Inferior parietal cortex (tissue), 1 donor: Measurements from ENCODE around the gene CHST6.
A peak's percentile ranks its signal among the peaks of the same experiment; 100 is the strongest.
"Not testable (repeated sequence)": the region's sequence is repeated elsewhere in the genome, so short reads cannot be mapped to it uniquely, and the experiment has no call there.

ENCODE experiments used
- DNase-seq: peaks from one replicate; pipeline ENCODE4 v3.0.0-alpha.2; 2016; ENCODE audit errors: extremely low spot score

The CHST6 gene

DNA sequence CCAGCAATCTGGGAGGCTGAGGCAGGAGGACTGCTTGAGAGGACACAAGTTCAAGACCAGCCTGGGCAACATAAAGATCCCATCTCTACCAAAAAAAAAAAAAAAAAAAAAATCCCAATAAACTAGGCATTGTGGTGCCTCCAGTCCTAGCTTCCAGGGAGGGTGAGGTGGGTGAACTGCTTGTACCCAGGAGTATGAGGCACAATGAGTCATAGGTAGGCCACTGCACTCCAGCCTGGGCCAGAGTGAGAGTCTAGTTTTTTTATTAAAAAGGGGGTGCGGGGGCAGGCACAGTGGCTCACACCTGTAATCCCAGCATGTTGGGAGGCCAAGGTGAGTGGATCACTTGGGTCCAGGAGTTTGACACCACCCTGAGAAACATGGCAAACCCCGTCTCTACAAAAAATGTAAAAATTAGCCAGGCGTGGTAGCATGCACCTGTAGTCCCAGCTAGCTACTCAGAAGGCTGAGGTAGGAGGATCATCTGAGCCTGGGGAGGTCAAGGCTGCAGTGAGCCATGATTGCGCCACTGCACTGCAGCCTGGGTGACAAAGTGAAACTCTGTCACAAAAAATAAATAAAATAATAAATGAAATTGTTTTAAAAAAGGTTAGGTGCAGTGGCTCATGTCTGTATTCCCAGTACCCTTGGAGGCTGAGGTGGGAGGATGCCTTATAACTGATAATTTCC is 7.8 kb upstream of the CHST6 start:
- no peak for DNase-seq

DNA sequence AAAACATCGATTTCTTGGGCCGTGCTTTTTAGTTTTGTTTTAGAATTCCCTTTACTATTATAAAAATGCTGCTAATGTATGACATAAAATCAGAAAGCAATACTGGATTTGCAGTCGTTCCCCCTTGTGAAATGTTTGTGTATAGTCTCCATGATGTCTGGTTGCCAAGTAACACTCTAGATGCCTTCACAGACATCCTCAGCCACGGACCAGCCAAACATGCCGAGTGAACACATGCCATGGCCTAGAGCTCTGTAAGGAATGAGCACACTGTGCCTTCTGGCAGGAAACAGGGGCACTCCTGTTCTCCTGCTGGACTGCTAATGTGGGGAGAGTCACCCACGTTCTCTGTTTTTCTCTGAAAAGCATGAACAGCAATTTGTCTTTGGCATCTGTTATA is 6.6 kb upstream of the CHST6 start:
- DNase-seq, result not testable (repeated sequence)

DNA sequence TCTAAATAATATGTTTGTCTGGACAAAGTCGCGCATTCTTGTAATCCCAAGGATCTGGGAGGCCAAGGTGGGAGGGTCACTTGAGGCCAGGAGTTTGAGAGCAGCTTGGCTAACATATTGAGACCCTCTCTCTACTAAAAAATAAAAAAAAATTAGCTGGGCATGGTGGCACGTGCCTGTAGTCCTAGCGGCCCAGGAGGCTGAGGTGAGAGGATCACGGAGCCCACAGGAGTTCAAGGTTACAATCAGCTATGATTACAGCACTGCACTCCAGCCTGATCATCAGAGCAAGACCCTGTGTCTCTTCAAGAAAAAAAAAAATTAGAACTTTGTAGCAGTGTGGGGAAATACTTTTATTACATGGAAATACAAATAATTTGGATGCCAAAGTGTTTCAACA is 6.1 kb upstream of the CHST6 start:
- no peak for DNase-seq

DNA sequence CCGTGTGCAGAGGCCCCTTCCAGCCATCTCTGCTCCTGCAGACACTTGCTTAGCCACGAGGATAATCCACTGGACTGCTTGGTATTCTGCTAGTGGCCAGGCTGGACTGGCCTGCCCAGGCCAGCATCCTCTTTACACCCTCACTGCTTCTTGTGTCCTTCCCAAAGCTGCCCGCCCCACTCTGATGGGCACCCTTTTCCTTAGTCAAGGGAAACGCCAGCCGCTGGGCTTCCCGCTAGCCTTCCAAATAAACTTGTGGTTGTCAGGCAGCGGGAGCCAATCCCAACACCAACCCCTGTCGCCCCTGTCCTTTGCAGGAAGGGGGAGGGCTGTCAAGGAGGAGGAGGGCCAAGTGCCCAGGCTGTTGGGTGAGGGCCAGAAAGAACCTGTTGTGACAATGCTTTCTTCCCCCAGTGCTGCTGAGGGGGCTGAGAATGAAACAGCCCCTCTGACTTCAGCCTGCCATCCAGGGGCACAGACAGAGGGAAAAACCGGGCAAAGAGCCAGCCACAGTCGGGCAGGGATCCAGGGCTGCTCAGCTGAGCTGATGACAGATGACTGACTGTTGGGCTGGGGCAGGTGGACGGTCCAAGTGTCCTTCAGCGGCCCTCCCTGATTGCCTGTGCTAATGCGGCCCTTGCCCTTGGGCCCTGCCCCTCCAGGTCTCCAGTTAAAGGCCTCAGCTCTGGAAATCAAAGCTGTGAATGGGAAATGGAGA is 3.5 kb upstream of the CHST6 start:
- peak; percentile 57 for DNase-seq

DNA sequence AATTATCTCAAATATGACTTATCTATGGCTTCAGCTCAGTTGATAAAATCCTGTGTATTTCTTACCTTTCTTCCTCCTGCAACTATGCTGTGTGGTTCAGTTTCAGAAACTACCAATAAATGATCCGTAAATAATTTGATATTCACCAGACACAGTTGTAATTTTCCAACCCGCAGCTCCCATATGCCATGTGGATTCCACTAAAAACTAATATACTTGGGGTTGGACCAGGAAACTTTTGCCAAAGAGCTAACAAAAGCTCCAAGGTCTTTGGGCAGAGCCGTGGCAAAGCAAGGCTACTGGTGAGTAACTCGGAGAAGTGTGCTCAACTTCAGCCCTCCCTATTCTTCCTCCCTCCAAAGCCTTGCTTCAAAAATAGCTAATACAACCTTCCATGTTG is 2.3 kb upstream of the CHST6 start:
- no peak for DNase-seq

DNA sequence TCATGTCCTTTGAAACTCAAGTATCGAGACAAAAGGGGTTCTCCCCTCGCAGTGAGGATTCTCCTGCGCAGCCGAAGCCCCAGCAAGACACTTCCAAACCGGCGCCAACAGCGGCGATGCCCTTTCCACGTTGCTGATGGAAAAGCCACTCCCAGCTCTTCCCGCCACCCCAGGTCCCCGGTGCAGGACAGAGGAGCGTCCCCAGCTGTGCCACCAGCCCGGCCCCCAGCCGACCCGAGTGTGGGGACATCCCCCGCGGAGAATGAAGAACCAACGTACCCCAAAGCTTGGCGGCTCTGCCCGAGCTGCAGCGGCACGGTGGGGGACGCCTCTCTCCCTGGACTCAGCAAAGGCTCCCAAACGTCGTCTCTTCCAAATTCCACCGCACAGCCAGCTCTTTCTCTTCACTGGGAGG is 573 bp downstream of the CHST6 start:
- DNase-seq, result no peak

DNA sequence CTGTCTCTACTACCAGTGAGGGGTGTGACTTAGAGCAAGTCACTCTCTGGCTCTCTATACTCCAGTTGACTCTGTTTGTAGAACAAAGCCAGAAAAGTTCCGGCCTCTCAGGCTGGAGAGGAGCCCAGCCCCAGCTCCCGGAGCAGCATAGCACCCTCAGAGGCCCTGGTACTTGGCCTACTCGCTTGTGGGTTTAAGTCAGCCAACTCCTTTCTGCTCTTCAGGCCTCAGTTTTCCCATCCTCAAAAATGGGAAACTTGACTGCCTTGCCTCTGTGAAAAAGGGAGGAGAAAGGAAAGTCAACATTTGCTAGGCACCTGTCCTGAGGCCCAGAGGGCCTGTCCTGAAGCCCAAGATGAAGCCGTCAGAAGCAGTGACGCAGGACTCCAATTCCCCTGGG is 1.1 kb downstream of the CHST6 start:
- no peak for DNase-seq

DNA sequence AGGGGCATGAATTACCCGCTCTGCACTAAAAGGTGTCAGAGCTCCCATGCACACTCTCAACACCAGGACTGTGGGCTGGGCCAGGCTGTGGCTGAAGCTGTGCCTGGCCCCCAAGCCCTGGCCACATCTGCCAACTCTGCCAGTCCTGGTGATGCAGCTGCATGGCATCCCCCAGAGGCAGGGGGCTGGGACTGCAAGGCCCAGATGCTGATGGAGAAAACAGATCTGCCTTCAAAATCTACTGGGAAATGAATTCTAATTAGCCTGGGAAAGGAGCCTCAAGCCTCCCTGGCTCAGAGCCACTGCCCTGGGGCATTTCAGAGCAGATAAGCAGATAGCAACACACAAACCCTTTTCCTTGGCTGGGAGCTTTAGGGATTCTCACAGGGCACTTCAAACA is 3.4 kb downstream of the CHST6 start:
- peak; percentile 55 for DNase-seq

DNA sequence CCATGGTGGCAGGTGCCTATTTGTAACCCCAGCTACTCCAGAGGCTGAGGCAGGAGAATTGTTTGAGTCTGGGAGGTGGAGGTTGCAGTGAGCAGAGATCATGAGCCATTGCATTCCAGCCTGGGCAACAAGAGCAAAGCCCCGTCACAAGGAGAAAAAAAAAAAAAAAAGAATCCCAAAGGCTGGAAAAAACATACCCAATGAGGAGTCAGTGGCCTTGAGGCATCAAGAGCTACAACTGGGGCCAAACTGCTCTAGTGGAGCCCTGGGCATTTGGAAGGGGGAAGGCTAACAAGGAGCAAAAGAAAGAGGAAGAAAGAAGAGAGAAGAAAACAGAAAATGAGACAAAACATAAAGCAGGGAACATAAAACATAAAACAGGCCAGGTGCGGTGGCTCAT is 6.9 kb downstream of the CHST6 start:
- DNase-seq, result no peak

DNA sequence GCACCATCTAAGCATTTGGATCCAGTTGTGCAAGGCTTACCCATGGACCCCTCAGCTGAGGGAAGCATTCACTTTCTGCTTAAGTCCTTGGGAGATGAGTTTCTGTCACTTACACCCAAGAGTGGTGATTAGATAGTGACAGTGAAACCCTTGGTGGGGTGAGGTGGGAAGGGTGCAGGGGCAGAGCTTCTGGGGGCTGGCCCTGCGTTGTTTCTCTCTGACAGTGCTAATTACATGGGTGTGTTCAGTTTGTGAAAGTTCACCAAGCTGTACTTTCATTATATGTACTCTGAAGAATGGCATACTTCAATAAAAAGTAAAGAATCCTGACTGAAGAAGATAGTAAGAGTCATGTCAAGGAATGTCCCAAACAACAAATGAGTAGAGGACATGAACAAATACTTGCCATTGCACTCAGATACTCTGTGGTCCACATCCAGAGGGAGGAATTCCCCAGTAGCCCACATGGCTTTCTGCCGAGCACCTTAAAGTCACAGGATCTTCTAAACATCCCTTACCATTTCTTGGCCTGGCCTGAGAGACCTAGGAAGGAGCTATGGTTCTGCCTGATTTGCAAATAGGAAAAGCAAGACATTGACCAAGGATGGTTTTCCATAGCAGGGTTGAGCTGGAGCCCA is 8.4 kb downstream of the CHST6 start:
- no peak for DNase-seq

DNA sequence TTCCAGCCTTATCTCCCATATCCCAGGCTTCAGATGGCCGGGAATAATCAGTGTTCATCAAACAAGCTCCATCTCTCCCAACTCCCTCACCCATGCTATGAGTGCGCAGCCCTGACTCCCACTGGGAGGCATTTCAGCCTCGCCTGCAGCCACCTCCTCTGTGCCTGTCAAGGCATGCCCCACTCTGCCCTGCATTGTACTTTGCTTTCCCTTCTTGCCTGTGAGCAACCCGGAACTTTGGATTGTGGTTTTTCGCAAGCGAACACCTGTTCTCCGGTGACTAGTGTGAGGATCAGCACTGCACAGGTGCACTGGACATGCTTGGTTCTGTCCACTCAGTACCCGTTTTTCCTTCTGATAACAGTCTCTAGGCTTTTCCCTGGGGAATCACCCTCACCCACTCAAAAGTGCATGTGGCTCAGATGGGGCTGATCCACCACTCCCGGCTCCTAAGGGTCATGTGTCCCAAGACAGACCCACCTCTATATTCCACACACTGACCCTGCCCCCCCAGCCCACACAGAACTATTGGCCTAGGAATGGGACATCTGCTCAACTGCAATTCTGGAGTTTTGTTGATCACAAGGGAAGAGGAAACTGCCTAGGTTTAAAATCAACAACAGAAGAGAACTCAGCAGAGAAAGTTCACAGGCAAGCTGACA is 9.1 kb downstream of the CHST6 start:
- no peak for DNase-seq

DNA sequence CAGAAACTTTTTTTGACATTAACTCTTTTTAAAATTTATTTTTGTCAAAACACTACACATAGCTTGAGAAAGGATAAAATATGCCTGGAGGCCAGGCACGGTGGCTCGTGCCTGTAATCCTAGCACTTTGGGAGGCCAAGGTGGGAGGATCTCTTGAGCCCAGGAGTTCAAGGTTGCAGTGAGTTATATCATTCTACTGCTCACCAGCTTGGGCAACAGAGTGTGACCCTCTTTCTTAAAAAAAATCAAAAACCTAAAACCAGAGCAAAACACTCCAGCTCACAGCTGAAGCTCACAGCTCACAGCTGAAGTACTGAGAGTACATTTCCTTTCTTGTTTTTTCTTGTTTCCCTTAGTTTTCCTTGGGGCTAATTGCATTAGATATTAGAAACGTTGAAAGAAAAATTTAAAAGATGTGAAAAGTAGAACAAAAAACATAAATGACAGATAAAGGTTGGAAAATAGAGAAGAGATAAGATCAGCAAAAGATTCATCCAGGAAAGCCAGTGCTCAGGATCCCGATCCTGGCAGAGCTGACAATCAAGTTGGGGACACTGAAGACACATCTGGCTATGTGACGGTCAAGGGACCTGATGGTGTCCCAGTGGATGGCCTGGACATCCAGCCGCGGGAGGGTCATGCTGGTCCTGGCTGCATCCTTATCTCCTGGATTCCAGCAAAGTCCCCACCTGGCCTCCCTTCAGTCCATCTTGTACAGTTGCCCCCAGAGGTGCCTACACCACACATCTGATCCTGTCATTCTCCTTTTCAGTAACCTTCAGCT is 9.8 kb downstream of the CHST6 start:
- no peak for DNase-seq

DNA sequence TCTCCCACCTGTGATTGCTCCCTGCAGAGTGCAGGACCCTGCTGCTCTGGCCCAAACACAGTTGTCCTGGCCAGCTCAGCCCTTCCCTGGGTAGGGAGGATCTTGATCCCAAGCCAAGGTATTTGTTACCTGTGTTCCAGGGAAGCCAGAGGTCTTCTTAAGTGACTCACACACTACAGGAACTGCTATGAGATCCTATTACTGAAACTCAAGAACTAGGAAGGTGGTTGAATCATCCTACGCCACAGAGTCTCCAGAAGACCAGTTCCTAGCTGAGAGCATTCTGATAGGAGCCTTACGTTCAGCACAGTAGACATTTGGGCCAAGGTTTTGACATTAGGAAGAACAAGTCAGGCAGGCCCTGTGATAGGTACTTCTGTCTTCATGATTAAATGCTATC is 12.0 kb downstream of the CHST6 start:
- DNase-seq, result no peak

DNA sequence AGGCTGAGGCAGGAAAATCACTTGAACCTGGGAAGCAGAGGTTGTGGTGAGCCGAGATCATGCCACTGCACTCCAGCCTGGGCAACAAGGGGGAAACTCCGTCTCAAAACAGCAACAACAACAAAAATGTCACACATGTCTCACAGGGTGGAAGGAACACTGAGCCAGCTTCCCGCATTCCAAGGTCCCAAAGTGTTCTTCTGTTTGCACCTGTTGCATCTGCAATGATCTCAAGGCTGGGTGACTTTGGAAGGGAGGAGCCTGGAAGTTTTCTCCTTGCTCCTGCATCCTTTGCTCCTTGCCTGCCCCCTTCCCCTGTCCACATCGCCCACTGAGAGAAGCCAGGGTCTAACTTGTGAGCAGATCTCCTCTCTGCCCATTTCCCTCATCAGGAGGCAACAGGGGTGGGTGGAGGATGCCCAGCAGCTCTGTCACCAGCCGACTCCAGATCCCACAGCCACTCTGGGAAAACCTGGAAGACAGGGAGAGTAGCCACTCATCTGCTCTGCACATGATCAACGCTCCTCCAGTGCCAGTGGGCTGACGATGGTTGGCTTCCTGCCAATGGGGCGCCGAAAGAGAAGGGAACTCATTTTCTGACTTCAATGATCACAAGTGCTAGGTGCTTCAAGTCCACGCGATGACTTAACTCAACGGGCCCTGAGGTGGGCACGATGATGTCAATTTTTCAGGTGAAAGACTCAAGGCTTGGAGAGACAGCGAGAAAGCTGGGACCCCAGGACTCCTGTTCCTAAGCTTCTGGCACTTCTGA is 12.6 kb downstream of the CHST6 start:
- DNase-seq, result no peak

DNA sequence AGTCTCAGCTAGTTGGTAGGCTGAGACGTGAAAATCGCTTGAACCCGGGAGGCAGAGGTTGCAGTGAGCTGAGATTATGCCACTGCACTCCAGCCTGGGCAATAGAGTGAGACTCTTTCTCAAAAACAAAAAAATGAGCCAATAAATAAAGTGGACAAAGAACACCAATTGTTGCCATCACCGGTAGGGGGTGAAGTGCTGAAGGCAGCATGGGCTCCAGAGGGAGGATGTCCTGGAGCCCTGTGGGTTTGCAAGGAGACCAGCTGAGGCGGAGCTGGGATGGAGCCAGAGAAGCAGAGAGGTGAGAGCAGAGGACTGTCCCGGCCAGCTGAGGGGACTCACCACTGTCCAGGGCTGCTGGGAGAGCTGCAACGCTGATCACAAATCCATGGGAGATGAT is 13.8 kb downstream of the CHST6 start:
- no peak for DNase-seq

DNA sequence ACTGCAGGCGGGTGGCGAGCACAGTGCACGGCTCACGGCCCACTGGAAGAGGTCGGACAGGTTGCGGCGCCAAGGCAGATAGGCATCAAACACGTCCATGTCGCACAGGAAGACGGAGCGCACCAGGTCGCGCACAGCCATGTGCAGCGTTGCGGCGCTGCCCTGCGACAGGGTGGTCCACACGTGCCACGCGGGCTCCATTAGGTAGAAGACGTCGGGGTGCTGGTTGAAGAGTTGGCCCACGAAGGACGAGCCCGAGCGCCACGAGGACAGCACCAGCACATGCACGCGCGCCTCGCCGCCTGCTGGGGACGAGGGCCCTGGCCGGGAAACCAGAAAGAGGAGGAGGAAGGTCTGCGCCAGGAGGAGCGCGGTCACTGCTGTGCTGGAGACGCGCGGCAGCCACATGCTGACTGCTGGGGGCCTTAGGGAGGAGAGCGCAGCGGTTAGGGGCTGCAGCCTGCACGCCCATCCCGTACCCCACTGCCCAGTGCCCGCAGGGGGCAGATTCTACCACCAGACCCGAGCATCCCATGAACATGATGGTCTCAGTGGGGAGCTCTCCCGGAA is 15.7 kb downstream of the CHST6 start:
- no peak for DNase-seq

DNA sequence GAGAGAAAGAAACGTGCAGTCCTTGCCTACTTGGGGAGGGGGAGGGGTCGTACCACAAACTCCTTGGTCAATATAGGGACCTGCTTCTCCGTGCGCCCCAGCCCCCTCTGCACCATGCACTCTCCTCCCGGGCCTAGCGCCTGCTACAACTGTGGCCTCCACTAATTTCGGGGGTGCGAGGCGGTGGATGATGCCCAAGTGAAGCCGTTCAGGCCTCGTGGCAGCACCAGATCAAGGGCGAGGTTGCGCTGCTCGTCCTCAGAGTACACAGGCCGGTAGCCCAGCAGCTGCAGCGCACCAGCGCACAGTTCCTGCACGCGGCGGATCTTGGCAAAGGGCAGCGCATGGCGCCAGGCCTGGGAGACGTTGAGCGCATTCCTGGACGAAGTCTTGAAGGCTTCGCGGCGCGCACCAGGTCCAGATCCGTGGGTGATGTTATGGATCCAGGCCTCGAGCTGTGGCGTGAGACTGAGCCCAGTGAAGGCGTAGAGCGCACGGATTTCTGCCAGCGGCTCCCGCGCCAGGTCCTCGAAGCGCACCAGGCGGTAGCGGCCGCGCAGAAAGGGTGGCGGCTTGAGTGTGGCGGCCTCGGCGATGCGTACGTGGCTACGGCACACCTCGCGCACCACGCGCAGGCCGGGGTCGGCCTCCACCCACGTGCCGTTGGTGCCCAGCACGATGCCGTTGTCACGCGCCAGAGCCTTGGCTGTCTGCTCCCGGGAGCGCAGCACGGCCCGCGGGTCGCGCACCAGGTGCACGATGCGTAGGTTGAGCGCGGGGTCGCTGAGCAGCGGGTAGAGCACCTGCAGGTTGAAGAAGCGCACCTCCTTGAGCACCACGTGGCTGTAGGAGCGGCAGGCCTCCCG is 16.5 kb downstream of the CHST6 start:
- no peak for DNase-seq

DNA sequence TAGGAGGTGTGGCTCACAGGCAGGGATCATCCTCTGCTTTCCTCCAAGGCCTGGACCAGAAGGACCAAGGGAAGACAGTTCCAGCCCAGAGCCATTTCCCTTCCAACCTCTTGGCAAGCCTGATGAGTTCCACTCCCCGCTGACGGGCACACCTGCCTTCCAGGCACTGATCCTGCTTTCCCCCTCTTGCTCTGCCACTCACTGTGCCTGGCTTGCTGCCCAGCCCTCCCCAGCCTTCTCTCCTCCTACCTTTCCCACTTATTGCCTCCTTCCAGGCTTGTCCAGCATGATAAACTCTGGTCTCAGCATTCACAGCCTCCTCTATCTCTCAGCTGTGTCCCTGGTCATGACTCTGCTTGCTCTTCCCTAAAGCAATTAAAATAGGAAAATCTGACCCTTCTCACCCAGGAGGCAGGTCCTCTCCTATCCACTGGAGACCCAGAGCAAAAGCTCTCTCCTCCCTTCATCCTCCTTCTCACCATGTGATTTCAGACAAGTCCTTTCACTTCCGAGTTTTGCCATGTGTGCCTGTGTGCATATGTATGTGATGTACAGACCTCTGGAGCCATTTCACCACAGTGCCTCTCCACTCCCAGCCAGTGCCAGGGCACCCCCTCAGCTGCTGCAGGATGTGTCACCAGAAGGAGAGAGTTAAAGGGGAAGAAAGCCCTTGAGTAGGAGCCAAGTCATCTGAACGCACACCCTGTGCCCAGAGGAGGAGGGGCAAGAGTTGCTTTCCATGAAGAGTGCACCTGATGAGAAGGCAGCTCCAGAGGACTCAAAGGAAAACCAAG is 17.4 kb downstream of the CHST6 start:
- DNase-seq, result no peak

DNA sequence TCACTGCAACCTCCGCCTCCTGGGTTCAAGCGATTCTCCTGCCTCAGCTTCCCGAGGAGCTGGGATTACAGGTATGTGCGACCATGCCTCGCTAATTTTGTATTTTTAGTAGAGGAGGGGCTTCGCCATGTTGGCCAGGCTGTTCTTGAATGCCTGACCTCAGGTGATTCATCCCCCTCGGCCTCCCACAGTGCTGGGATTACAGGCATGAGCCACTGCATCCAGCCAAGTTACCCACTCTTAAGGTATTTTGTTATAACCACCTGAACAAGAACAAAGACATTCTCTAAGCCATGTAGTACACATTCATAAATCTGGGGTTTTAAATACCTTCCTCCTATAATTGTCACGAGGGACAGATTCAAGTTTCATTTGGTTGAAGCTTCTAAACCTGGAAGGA is 18.4 kb downstream of the CHST6 start:
- DNase-seq, result no peak
